ENCODE measurements around the gene AHRR. TPM values are rescaled to one million over a fixed set of nuclear protein-coding genes. Genes with fewer than 3 reads are reported as not detected.

AHRR gene
- total RNA-seq, 1 experiment from 2014 or later, result 15.3 TPM

GRCh38 chr5:345404-346195 is 24.1 kb downstream of the AHRR start:
- no peak for DNase-seq (ENCODE audit: low read depth)

GRCh38 chr5:346229-346935 is 24.9 kb downstream of the AHRR start:
- no peak for DNase-seq (ENCODE audit: low read depth)

- no peak for DNase-seq (ENCODE audit: low read depth)
Measured at GRCh38 chr5:347712-348284, 26.3 kb downstream of the AHRR start.

GRCh38 chr5:348726-349125 is 27.2 kb downstream of the AHRR start:
- no peak for DNase-seq (ENCODE audit: low read depth)

- no peak for DNase-seq (ENCODE audit: low read depth)
Measured at GRCh38 chr5:350355-350754, 28.8 kb downstream of the AHRR start.

GRCh38 chr5:351084-351920 is 29.8 kb downstream of the AHRR start:
- no peak for DNase-seq (ENCODE audit: low read depth)

- DNase-seq (ENCODE audit: low read depth), result no peak
Measured at GRCh38 chr5:351921-352245, 30.4 kb downstream of the AHRR start.

GRCh38 chr5:352639-353611 is 31.4 kb downstream of the AHRR start:
- DNase-seq (ENCODE audit: low read depth), result no peak

- DNase-seq (ENCODE audit: low read depth), result no peak
Measured at GRCh38 chr5:353612-354580, 32.4 kb downstream of the AHRR start.

GRCh38 chr5:354581-355378 is 33.3 kb downstream of the AHRR start:
- no peak for DNase-seq (ENCODE audit: low read depth)

- no peak for DNase-seq (ENCODE audit: low read depth)
Measured at GRCh38 chr5:355379-355935, 33.9 kb downstream of the AHRR start.

GRCh38 chr5:355958-356357 is 34.4 kb downstream of the AHRR start:
- DNase-seq (ENCODE audit: low read depth), result no peak

- no peak for DNase-seq (ENCODE audit: low read depth)
Measured at GRCh38 chr5:359301-359897, 37.9 kb downstream of the AHRR start.

GRCh38 chr5:360257-361027 is 38.9 kb downstream of the AHRR start:
- no peak for DNase-seq (ENCODE audit: low read depth)

GRCh38 chr5:362189-362588 is 40.7 kb downstream of the AHRR start:
- no peak for DNase-seq (ENCODE audit: low read depth)

GRCh38 chr5:362978-363765 is 41.7 kb downstream of the AHRR start:
- DNase-seq (ENCODE audit: low read depth), result no peak

GRCh38 chr5:364497-364896 is 43.0 kb downstream of the AHRR start:
- DNase-seq (ENCODE audit: low read depth), result no peak
